Gastroesophageal sphincter (tissue), 4 donors: ENCODE results near the gene PRR5L. TPM values are rescaled to one million over a fixed set of nuclear protein-coding genes. Genes with fewer than 3 reads are reported as not detected.
A peak's percentile ranks its signal among the peaks of the same experiment; 100 is the strongest.

Source experiments
- ATAC-seq: fragments of 150-250 bp; one replicate; pipeline ENCODE4 v1.9.1; 2016; ENCODE audit warnings: mild to moderate bottlenecking, moderate library complexity
- H3K27ac ChIP-seq, 4 donors: fragments of 200-600 bp; sonication (generic) in 3 of 4; 1 replicate in 3 of 4; 2 replicates in 1 of 4; pipeline ENCODE4 v1.5.1; 2016 to 2019
- H3K27me3 ChIP-seq: fragments of 200-600 bp; sonication (generic); one replicate; pipeline ENCODE4 v1.5.1; 2019
- H3K36me3 ChIP-seq, 2 donors: fragments of 200-600 bp; sonication (generic); one replicate each; pipeline ENCODE4 v1.5.1; 2019; ENCODE audit warnings: control low read depth in 1 of 2
- H3K4me1 ChIP-seq, 3 donors: fragments of 200-600 bp; sonication (generic); 1 replicate in 2 of 3; 2 replicates in 1 of 3; pipeline ENCODE4 v1.5.1; 2016 to 2019; ENCODE audit warnings: control low read depth in 2 of 3
- H3K4me3 ChIP-seq, 2 donors: fragments of 200-600 bp; sonication (generic); one replicate each; pipeline ENCODE4 v1.5.1; 2019; ENCODE audit warnings: mild to moderate bottlenecking in 1 of 2, moderate library complexity in 1 of 2
- H3K9me3 ChIP-seq, 3 donors: fragments of 200-600 bp; sonication (generic); one replicate each; pipeline ENCODE4 v1.5.1; 2017 to 2019; ENCODE audit warnings: control low read depth in 2 of 3
- CTCF ChIP-seq, 4 experiments: fragments of 200-600 bp in 2 of 4; fragments of 450-650 bp in 2 of 4; sonication (generic) in 1 of 4; IDR thresholded peaks; one replicate each; pipeline ENCODE4 v1.5.1; 2017 to 2019; ENCODE audit warnings: antibody characterized with exemption in 4 of 4, mild to moderate bottlenecking in 2 of 4, moderate library complexity in 2 of 4
- EP300 ChIP-seq: sonication (generic); formaldehyde crosslinking; IDR thresholded peaks from one replicate; pipeline ENCODE4 v1.6.1; 2017; ENCODE audit warnings: antibody characterized with exemption, mild to moderate bottlenecking
- POLR2A ChIP-seq, 2 donors: fragments of 450-650 bp; IDR thresholded peaks; one replicate each; pipeline ENCODE4 v1.6.1; 2017; ENCODE audit warnings: antibody characterized with exemption in 2 of 2, mild to moderate bottlenecking in 2 of 2, moderate library complexity in 1 of 2
- POLR2AphosphoS5 ChIP-seq: sonication (generic); formaldehyde crosslinking; IDR thresholded peaks from one replicate; pipeline ENCODE4 v1.6.1; 2017; ENCODE audit warnings: antibody characterized with exemption
- WGBS, 2 donors: methylation state at CpG; one replicate each; pipeline ENCODE4 v1.1.5; 2018; ENCODE audit warnings: low coverage in 1 of 2; 5-methylcytosine and 5-hydroxymethylcytosine counted together
- total RNA-seq, 4 donors: library from RNA; depleted of rRNA; stranded (reverse); fragments of >200 nt; gene quantifications; one replicate each; pipeline ENCODE4 v1.1.0, GENCODE V29; 2016

PRR5L gene
- total RNA-seq, 4 donors from 2014 or later, result 2.8 to 9.7 (median 7.5) TPM

- TF ChIP-seq CTCF (IDR thresholded peaks at IDR 0.05) (no peak), POLR2AphosphoS5 (no peak), POLR2A (IDR thresholded peaks at IDR 0.05) (no peak), EP300 (no peak)
- no peak for ATAC-seq
- Histone ChIP-seq H3K4me3 (no peak overlapping the region), H3K9me3 (no peaks in the 10 kb centered on the region), H3K4me1 (no peaks in the 10 kb centered on the region), H3K36me3 (no peaks in the 10 kb centered on the region), H3K27ac (no peak overlapping the region), H3K27me3 (peaks cover 18% of the 10 kb centered on the region)
- WGBS, 2 donors, result 58 to 92% methylated on average over 5 to 7 of the region's 9 CpGs
Measured at GRCh38 chr11:36264011-36264972, 31.8 kb upstream of the PRR5L start.

- no peaks in the 10 kb centered on the region for H3K9me3 ChIP-seq
- TF ChIP-seq POLR2A (IDR thresholded peaks at IDR 0.05) (no peak), POLR2AphosphoS5 (no peak), EP300 (no peak), CTCF (IDR thresholded peaks at IDR 0.05) (no peak)
- 71 to 94% methylated on average over 2 to 4 of the region's 5 CpGs for WGBS, 2 donors
- H3K4me1 ChIP-seq, result no peaks in the 10 kb centered on the region
- H3K36me3 ChIP-seq, result no peaks in the 10 kb centered on the region
- H3K4me3 ChIP-seq, result no peak overlapping the region
- H3K27me3 ChIP-seq, result peaks cover 13% of the 10 kb centered on the region
- H3K27ac ChIP-seq, result no peak overlapping the region
- ATAC-seq, result no peak
Measured at GRCh38 chr11:36264973-36265344, 31.1 kb upstream of the PRR5L start.

- TF ChIP-seq CTCF (IDR thresholded peaks at IDR 0.05), result peak; percentile 40 to 81 (median 72)
- no peak for TF ChIP-seq POLR2AphosphoS5
- H3K4me3 ChIP-seq, result no peak overlapping the region
- peak; percentile 24 for ATAC-seq
- H3K9me3 ChIP-seq, result no peaks in the 10 kb centered on the region
- no peaks in the 10 kb centered on the region for H3K4me1 ChIP-seq
- 13 to 28% methylated on average over 2 to 9 of the region's 13 CpGs for WGBS, 2 donors
- H3K36me3 ChIP-seq, result peaks cover 0 to 9% of the 10 kb centered on the region in 2 donors
- H3K27me3 ChIP-seq, result peaks cover 6% of the 10 kb centered on the region
- H3K27ac ChIP-seq, result no peak overlapping the region
Measured at GRCh38 chr11:36265793-36266628, 30.1 kb upstream of the PRR5L start.

- H3K27ac ChIP-seq, result no peak overlapping the region
- no peak for TF ChIP-seq POLR2AphosphoS5
- no peak for TF ChIP-seq EP300
- no peak for TF ChIP-seq POLR2A (IDR thresholded peaks at IDR 0.05)
- TF ChIP-seq CTCF (IDR thresholded peaks at IDR 0.05), result no peak
- no peak for ATAC-seq
- peaks cover 0 to 17% of the 10 kb centered on the region in 2 donors for H3K36me3 ChIP-seq
- WGBS, 2 donors, result 59 to 66% methylated on average over 5 of the region's 5 CpGs
- no peaks in the 10 kb centered on the region for H3K9me3 ChIP-seq
- H3K4me1 ChIP-seq, result no peaks in the 10 kb centered on the region
- no peak overlapping the region for H3K4me3 ChIP-seq
- peaks cover 2% of the 10 kb centered on the region for H3K27me3 ChIP-seq
Measured at GRCh38 chr11:36266767-36267166, 29.3 kb upstream of the PRR5L start.
